ENCODE measurements around the gene TP53.
A peak's percentile ranks its signal among the peaks of the same experiment; 100 is the strongest.

The TP53 gene

DNA sequence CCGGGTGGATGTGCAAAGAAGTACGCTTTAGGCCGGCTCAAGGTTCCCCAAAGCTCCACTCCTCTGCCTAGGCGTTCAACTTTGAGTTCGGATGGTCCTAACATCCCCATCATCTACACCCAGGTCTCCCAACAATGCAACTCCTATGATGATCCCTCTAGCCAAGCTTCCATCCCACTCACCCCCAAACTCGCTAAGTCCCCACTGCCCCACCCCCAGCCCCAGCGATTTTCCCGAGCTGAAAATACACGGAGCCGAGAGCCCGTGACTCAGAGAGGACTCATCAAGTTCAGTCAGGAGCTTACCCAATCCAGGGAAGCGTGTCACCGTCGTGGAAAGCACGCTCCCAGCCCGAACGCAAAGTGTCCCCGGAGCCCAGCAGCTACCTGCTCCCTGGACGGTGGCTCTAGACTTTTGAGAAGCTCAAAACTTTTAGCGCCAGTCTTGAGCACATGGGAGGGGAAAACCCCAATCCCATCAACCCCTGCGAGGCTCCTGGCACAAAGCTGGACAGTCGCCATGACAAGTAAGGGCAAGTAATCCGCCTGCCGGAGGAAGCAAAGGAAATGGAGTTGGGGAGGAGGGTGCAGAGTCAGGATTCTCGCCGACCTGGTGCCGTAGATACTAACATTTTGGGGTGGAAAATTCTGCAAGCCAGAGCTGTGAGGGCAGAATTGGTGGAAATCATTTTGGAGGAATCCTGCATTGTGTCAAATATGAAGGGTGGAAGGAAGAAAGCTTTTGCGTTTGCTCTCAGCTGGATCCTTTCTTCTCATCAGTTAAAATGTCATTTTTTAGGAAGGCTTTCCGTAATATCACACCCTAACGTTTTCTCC lies at the start of gene TP53:
Gene TP53, minus strand, starts transcription at position 419 of the 836 bp plus-strand sequence. CDS start 10,896 bp downstream, outside the sequence.
- DNase-seq (ENCODE audit: low spot score), result peak; percentile 74

DNA sequence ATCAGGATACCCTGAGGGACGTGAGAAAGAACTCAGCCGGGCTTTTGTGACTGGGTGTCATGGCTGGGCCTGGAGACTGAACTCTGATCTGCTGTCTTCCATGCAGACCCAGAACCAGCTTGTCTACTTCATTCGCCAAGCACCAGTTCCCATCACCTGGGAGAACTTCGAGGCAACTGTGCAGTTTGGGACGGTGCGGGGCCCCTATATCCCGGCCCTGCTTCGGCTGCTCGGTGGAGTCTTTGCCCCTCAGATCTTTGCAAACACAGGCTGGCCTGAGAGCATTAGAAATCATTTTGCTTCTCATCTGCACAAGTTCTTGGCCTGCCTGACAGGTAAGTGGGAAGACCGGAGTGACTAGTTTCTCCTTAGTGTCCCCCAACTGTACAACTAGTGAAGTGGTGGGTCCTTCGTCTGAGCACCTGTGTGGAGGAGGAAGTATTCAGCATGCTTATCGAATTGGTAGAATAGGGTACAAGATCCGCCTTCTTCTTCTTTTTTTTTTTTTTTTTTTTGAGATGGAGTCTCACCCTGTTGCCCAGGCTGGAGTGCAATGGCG lies 45.8 kb upstream of the TP53 start:
- no peak for DNase-seq (ENCODE audit: low spot score)

DNA sequence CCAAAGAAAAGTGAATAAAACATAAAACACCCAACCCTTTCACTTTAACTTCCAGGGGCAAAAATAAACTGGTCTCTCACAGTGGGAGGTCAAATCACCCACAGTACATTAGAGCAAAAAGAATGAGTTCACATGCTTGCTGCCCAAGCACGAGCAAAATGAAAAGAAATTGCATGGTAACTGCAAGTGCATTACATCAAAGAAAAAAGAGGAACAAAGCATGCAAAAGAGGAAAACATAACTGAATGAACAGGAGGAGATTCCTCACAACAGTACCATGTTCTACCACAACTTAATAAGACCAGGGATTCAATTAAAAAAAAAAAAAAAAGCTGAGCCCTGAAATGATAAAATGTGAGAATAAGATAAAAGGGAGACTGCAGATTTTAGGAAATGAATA lies 42.5 kb upstream of the TP53 start:
- DNase-seq (ENCODE audit: low spot score), result no peak

GRCh38 chr17:7727886-7728285 lies 40.6 kb upstream of the TP53 start:
- DNase-seq (ENCODE audit: low spot score), result no peak

- DNase-seq (ENCODE audit: low spot score), result no peak
Observed at GRCh38 chr17:7721612-7722011, 34.3 kb upstream of the TP53 start.

GRCh38 chr17:7720125-7720524 lies 32.8 kb upstream of the TP53 start:
- no peak for DNase-seq (ENCODE audit: low spot score)

GRCh38 chr17:7719661-7720060 lies 32.4 kb upstream of the TP53 start:
- DNase-seq (ENCODE audit: low spot score), result no peak

- DNase-seq (ENCODE audit: low spot score), result no peak
Observed at GRCh38 chr17:7717756-7718350, 30.6 kb upstream of the TP53 start.

GRCh38 chr17:7716901-7717755 lies 29.8 kb upstream of the TP53 start, which contains the start of gene DNAH2:
TSS of gene DNAH2 (plus strand) at chr17:7717744. CDS start at chr17:7719735, 1,991 bp downstream.
- peak; percentile 96 for DNase-seq (ENCODE audit: low spot score)

DNA sequence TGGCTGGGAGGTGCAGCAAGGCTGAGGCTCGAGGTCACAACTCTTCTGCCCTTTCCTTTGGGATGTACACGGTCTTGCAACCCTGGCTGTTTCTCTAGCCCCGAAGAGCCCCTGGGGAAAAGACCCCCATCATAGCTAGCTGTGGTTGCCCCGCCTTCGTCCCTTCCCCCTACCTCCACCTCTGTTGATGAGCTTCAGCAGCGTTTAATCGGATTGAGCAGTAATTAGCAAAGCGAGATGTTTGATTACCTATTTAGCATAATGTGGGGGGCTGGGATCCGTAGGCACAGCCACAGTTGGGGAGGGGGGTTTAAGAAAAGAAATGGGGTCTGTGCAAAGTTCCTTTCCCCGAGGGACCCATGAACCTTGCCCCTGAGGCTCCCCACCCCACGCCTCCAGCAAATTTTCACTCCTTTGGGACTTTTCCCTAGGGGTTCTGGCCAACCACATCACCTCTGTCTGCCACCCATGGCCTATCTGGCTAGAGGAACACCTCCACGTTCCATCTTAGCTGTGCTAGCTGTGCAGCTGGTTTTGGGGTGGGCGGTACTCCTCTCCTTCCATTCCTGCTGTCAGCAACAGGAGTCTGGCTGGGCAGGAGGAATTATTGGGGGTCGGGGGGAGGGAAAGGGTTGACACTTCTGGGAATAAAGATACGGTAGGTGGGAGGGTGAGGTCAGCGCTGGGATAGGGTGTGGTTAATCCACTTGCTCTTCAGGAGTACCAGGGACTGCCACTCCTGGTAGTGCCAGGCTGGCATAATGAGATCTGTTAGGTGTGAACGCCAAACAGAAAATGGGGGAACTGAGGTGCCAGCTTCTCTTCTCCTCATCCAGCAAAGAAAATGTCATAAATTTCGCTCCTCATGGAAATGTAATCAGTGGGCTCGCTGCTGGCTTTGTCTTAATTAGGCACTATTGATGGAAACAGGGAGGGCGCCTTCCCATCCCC lies 28.9 kb upstream of the TP53 start:
- DNase-seq (ENCODE audit: low spot score), result no peak

DNA sequence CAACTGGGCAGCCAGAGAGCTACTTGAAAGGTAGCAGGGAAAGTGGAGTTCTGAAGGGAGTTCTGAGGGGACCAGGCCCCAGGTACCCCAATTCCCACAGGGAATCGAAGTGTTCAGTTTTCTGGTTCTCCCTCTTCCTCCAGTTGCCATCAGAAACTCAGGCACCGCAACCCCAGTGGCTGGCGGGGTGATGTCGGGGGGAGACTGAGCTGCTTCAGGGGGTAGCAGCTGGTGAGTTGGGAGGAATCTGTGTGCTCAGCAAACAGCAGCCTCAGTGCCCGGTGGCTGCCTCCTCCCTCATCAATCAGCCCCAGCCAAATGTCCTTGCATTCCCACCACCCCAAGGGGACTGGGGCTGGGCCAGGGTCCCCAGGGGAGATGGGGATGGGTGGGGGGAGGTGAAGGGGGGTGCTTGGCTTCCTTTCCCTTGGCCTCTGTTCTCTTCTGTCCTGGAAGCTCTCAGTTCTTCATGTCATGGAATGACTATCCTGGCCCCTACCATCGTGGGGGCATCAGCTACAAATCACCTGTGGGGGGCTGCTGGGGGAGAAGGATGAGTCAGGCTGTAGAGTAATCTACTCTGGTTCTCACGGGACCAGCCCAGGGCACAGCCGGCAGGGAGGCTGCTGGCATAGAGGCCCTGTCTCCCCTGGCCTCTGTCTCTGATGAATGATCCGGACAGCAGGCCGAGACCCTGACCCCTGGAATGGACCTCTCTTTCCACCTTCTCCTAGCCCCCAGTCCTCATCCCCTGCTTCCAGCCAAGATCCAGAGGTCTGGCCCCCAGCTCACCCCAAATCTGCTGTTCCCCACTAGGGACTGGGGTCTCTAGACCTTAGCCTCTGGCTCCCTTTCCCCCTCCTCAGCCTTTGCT lies 27.7 kb upstream of the TP53 start:
- no peak for DNase-seq (ENCODE audit: low spot score)

GRCh38 chr17:7713782-7714181 lies 26.5 kb upstream of the TP53 start:
- DNase-seq (ENCODE audit: low spot score), result no peak

DNA sequence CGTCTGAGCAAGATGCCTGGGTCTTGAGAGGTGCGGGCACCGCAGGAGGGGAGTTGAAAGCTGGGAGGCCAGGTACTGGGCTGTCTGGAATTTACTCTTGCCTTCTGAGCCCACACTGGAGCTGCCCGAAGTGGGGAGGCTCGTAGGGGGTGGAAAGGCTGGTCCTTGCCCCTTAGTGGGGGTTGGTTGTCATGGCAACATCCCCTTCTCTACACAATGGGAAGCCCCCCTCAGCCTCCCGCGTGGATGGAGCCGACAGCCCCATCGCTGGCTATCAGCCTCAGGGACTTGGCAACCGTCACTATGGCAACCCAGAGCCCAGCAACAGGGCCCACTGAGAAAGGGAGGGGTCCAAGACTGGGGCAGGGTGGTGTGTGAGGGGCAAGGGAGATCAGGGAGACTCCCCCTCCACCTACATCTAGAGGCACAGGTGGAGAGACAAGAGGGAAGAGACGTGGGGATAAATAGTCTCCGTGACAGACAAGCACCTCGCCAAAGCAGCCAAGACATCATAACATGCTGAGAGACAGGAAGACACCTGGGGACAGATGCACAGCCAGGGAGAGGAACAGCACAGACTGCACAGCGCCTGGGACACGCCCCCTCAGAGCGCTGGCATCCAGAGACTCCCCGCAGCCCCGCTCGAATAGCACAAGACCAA lies 25.0 kb upstream of the TP53 start:
- peak; percentile 46 for DNase-seq (ENCODE audit: low spot score)

DNA sequence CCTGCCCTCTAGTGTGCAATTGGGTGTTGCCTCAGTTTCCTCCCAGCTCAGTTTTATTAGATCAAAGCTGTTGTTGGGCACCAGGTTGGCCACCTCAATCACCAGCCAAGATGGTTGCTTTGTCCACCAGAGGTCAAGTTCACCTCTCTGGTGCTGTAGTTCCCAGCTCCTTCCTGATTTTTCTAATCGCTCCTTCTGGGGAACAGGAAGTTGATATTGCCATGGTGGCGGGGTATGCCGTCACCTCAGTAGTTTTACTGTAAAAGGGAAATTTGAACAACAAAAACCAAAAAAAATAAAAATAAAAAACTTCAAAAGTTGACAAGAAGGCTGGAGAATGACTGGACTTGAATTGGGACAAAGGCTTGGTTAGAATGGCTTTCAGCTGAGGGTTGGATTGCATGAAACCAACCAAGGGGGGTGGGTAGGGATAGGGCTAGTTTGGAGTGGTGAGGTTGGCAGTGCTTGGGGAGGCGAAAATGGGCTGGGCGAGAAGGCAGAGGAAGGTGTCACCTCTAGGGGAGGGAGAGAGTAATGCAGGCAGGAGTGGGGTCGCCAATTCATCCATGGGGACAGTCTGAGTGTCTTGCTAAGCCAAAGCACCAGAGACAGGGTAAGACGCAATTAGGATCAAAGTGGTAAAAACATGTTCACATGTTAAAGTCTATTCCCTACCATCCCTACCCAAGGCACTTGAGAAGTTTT lies 23.9 kb upstream of the TP53 start:
- DNase-seq (ENCODE audit: low spot score), result peak; percentile 44

- DNase-seq (ENCODE audit: low spot score), result no peak
Observed at GRCh38 chr17:7710301-7710700, 23.0 kb upstream of the TP53 start.

GRCh38 chr17:7709031-7709430 lies 21.7 kb upstream of the TP53 start:
- no peak for DNase-seq (ENCODE audit: low spot score)

GRCh38 chr17:7707858-7708750 lies 20.8 kb upstream of the TP53 start:
- no peak for DNase-seq (ENCODE audit: low spot score)

DNA sequence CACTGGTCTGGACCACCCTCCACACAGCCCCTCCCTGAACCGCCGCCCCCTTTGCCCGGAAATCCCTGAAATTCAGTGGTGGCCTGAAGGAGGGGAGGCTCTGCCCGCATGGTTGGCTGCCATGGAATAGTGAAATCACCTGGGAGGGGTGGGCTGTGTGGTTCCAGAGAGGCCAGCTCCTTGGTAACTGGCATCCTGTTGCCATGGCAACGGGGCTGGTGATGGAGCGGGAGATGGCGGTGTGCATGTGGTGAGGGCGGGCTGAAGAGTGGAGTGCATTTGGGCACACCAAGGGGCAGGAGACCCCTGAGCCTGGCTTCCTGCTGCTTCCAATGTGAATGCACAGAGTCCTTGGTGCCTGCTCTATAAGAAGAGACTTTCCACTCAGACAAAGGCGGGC lies 20.2 kb upstream of the TP53 start:
- DNase-seq (ENCODE audit: low spot score), result no peak
